Adrenal gland (tissue), 12 donors: ENCODE data around the gene ARFGEF3. TPM values are rescaled to one million over a fixed set of nuclear protein-coding genes. Genes with fewer than 3 reads are reported as not detected.

Source experiments
- DNase-seq, 7 donors: peaks; one replicate each; pipeline ENCODE4 v3.0.0-alpha.2; 2019 to 2020
- H3K27ac ChIP-seq, 5 donors: fragments of 200-600 bp; sonication (generic) in 4 of 5; 1 replicate in 3 of 5; 2 replicates in 2 of 5; pipeline versions ENCODE4 v1.5.1 to v1.8.0; 2016 to 2020; ENCODE audit warnings: mild to moderate bottlenecking in 1 of 5
- H3K27me3 ChIP-seq: fragments of 200-600 bp; 2 replicates; pipeline ENCODE4 v1.8.0; 2021
- H3K36me3 ChIP-seq, 2 donors: fragments of 200-600 bp; replicated peaks in 1 of 2; 1 replicate in 1 of 2; 2 replicates in 1 of 2; pipeline versions ENCODE4 v1.5.1 to v1.8.0; 2018 to 2022
- H3K4me1 ChIP-seq, 2 donors: fragments of 200-600 bp; replicated peaks in 1 of 2; 1 replicate in 1 of 2; 2 replicates in 1 of 2; pipeline versions ENCODE4 v1.5.1 to v1.8.0; 2018 to 2021
- H3K4me3 ChIP-seq, 4 donors: fragments of 200-600 bp; sonication (generic) in 3 of 4; one replicate each; pipeline ENCODE4 v1.5.1; 2016 to 2018
- H3K9me3 ChIP-seq, 3 donors: fragments of 200-600 bp; sonication (generic) in 1 of 3; replicated peaks in 1 of 3; 1 replicate in 2 of 3; 2 replicates in 1 of 3; pipeline versions ENCODE4 v1.5.1 to v1.8.0; 2016 to 2021
- CTCF ChIP-seq, 6 experiments: fragments of 450-650 bp in 4 of 6; fragments of 200-600 bp in 2 of 6; sonication (generic) in 1 of 6; IDR thresholded peaks; 1 replicate in 5 of 6; 2 replicates in 1 of 6; pipeline versions ENCODE4 v1.5.1 to v1.8.0; 2016 to 2021; ENCODE audit warnings: antibody characterized with exemption in 6 of 6, mild to moderate bottlenecking in 2 of 6, moderate library complexity in 1 of 6
- POLR2A ChIP-seq, 2 donors: fragments of 450-650 bp; IDR thresholded peaks; one replicate each; pipeline ENCODE4 v1.6.1; 2017; ENCODE audit warnings: antibody characterized with exemption in 2 of 2, mild to moderate bottlenecking in 2 of 2, moderate library complexity in 1 of 2
- WGBS, 4 donors: extraction: QIAGEN DNeasy Blood & Tissue Kit in 2 of 4; methylation state at CpG; one replicate each; pipeline versions ENCODE4 v1.1.5 to v1.1.7; 2013 to 2017; 5-methylcytosine and 5-hydroxymethylcytosine counted together
- intact Hi-C, 2 donors: fragments of 100-400 bp; cut with DNase I; formaldehyde crosslinking; loops; one replicate each; pipeline versions ENCODE4 v1.14.1 to v1.15.0; 2022 to 2023
- polyA plus RNA-seq, 3 donors: library from polyadenylated mRNA; stranded (reverse); fragments of 200-250 nt in 2 of 3; fragments of 350-450 nt in 1 of 3; fragmentation: Illumina TruSeq in 1 of 3; extraction: RNeasy Lipid Tissue Mini Kit (QIAGEN cat#74804) in 1 of 3; gene quantifications; one replicate each; pipeline ENCODE4 v1.2.3, GENCODE V29; 2013 to 2014
- total RNA-seq, 9 donors: library from RNA; depleted of rRNA in 4 of 9; stranded (reverse); fragments of >200 nt in 4 of 9; fragments of 120-200 nt in 1 of 9; fragmentation: NEBNext Ultra II Directional in 1 of 9; extraction: Animal tissue kit (Norgen Biotek cat#: 25700) in 1 of 9; gene quantifications; one replicate each; pipeline versions ENCODE4 v1.1.0 to v1.2.4, GENCODE V29; 2013 to 2023
- donor health status: healthy with polysubstance abuse.
- donor health status: Bipolar disorder and iron deficiency.
- donor health status: DM: yes; HTN: yes; CAD: no.
- donor health status: DM: no; HTN: no; CAD: no.
- donor health status: DM: no; HTN: no; CAD: no.
- donor health status: DM: yes; HTN: yes; CAD: no.

ARFGEF3 gene
- total and polyA plus RNA-seq, 12 donors = 0.06 to 10.9 (median 0.91) TPM; not detected in 1

- Histone ChIP-seq H3K4me3 (no peak overlapping the region), H3K36me3 (no peaks in the 10 kb centered on the region), H3K27ac (no peak overlapping the region), H3K27me3 (no peaks in the 10 kb centered on the region), H3K9me3 (no peaks in the 10 kb centered on the region), H3K4me1 (no peaks in the 10 kb centered on the region)
- TF ChIP-seq CTCF (IDR thresholded peaks at IDR 0.05) = no peak
- no peak for TF ChIP-seq POLR2A (IDR thresholded peaks at IDR 0.05)
- 35 to 41% (median 40%) methylated on average over 5 of the region's 5 CpGs for WGBS, 4 donors
- intact Hi-C loops = no loop called here
- DNase-seq = no peak
Observed at GRCh38 chr6:138188278-138188941, 26.7 kb downstream of the ARFGEF3 start.

GRCh38 chr6:138194287-138194686 is 32.5 kb downstream of the ARFGEF3 start:
- DNase-seq = no peak
- Histone ChIP-seq H3K4me3 (no peak overlapping the region), H3K27me3 (no peaks in the 10 kb centered on the region), H3K27ac (no peak overlapping the region), H3K9me3 (no peaks in the 10 kb centered on the region), H3K36me3 (no peaks in the 10 kb centered on the region), H3K4me1 (no peaks in the 10 kb centered on the region)
- TF ChIP-seq POLR2A (IDR thresholded peaks at IDR 0.05) (no peak), CTCF (IDR thresholded peaks at IDR 0.05) (no peak)
- 65 to 80% (median 75%) methylated on average over 4 of the region's 4 CpGs for WGBS, 4 donors
- intact Hi-C loops = no loop called here

GRCh38 chr6:138196122-138196738 is 34.5 kb downstream of the ARFGEF3 start:
- Histone ChIP-seq H3K9me3 (no peaks in the 10 kb centered on the region), H3K27ac (no peak overlapping the region), H3K36me3 (no peaks in the 10 kb centered on the region), H3K4me1 (no peaks in the 10 kb centered on the region), H3K4me3 (no peak overlapping the region), H3K27me3 (no peaks in the 10 kb centered on the region)
- intact Hi-C loops = no loop called here
- DNase-seq = no peak
- WGBS, 4 donors = 78 to 91% (median 85%) methylated on average over 3 of the region's 3 CpGs
- no peak for TF ChIP-seq CTCF (IDR thresholded peaks at IDR 0.05)
- TF ChIP-seq POLR2A (IDR thresholded peaks at IDR 0.05) = no peak

GRCh38 chr6:138197570-138197969 is 35.8 kb downstream of the ARFGEF3 start:
- TF ChIP-seq POLR2A (IDR thresholded peaks at IDR 0.05) (no peak), CTCF (IDR thresholded peaks at IDR 0.05) (no peak)
- no peak for DNase-seq
- intact Hi-C loops = no loop called here

More at GRCh38 chr6:138197570-138197969, 35.8 kb downstream of the ARFGEF3 start:
- Histone ChIP-seq H3K4me3 (no peak overlapping the region), H3K4me1 (no peaks in the 10 kb centered on the region), H3K27ac (no peak overlapping the region), H3K9me3 (no peaks in the 10 kb centered on the region), H3K36me3 (no peaks in the 10 kb centered on the region), H3K27me3 (no peaks in the 10 kb centered on the region)
- WGBS, 4 donors = 85 to 90% (median 89%) methylated on average over 7 of the region's 7 CpGs
